HCT116 (cell line): Measurements from ENCODE around the gene BATF3. TPM values are rescaled to one million over a fixed set of nuclear protein-coding genes. Genes with fewer than 3 reads are reported as not detected.

Experiments used
- ATAC-seq: fragments of 200-7000 bp; cut with Tn5 transposase; 2 replicates; pipeline ENCODE4 v1.9.1; 2020; ENCODE audit warnings: mild to moderate bottlenecking, moderate library complexity
- BruUV-seq: library from RNA; stranded (reverse); fragments of 400-500 nt; replicated peaks from 2 replicates; lab custom pipeline; 2021; lab: Mats Ljungman, UMichigan
- CTCF ChIA-PET: fragments of 300-600 bp; sonication (Branson Sonifier 250); formaldehyde crosslinking; loops from one replicate; lab custom pipeline; 2021; ENCODE audit warnings: antibody characterized with exemption; lab: Charles Lee
- POLR2A ChIA-PET: fragments of 300-600, 350-600 bp; sonication (Branson Sonifier 250); formaldehyde crosslinking; loops from one replicate; lab custom pipeline; 2021; ENCODE audit warnings: antibody characterized with exemption; lab: Charles Lee
- RAD21 ChIA-PET, 2 experiments: fragments of 300-600 bp; sonication (Branson Sonifier 250); formaldehyde crosslinking; loops; one replicate each; lab custom pipeline; 2023; ENCODE audit warnings: low total read pairs in 2 of 2; ENCODE audit not compliant: uncharacterized antibody in 2 of 2, unreplicated experiment in 2 of 2, low non-redundant PET in 1 of 2; lab: Charles Lee
- DNase-seq: peaks from one replicate; pipeline ENCODE4 v3.0.0-alpha.2; 2010; ENCODE audit warnings: low read depth, low spot score
- H2AFZ ChIP-seq: fragments of 200-600 bp; shearing (Covaris generic), sonication (generic); 2 replicates; pipeline ENCODE4 v1.6.1; 2017; ENCODE audit warnings: low read depth, mixed run types, mixed read lengths, antibody characterized with exemption, low read length; ENCODE audit not compliant: poor library complexity, severe bottlenecking
- H3K27ac ChIP-seq: 2 replicates; pipeline ENCODE4 v1.5.1; 2012; ENCODE audit warnings: low read depth, low read length
- H3K27me3 ChIP-seq: fragments of 200-600 bp; sonication (generic); 2 replicates; pipeline ENCODE4 v1.6.1; 2016; ENCODE audit warnings: mixed run types, low read length, mixed read lengths; ENCODE audit not compliant: insufficient read depth
- H3K36me3 ChIP-seq, 2 experiments: fragments of 200-500 bp in 1 of 2; fragments of 200-600 bp in 1 of 2; sonication (Bioruptor generic) in 1 of 2; sonication (generic) in 1 of 2; 2 replicates each; pipeline versions ENCODE4 v1.5.1 to v1.6.1; 2014 to 2016; ENCODE audit warnings: low read length in 2 of 2, inconsistent platforms in 1 of 2, mixed read lengths in 1 of 2, mixed run types in 1 of 2; ENCODE audit not compliant: insufficient read depth in 2 of 2, control insufficient read depth in 1 of 2
- H3K4me1 ChIP-seq, 2 experiments: fragments of 200-600 bp in 1 of 2; sonication (generic) in 1 of 2; 2 replicates each; pipeline versions ENCODE4 v1.5.1 to v1.6.1; 2012 to 2017; ENCODE audit warnings: low read length in 2 of 2, inconsistent platforms in 1 of 2, mild to moderate bottlenecking in 1 of 2, mixed read lengths in 1 of 2, mixed run types in 1 of 2, moderate library complexity in 1 of 2; ENCODE audit not compliant: insufficient read depth in 2 of 2, control insufficient read depth in 1 of 2
- H3K4me2 ChIP-seq: fragments of 200-600 bp; sonication (generic); 2 replicates; pipeline ENCODE4 v1.6.1; 2017; ENCODE audit warnings: mixed run types, low read length, mixed read lengths
- H3K4me3 ChIP-seq, 2 experiments: fragments of 200-600 bp in 1 of 2; sonication (generic) in 1 of 2; replicated peaks in 1 of 2; 2 replicates each; pipeline ENCODE4 v1.5.1; 2011 to 2016; ENCODE audit warnings: low read length in 2 of 2, control low read depth in 1 of 2, low read depth in 1 of 2, mild to moderate bottlenecking in 1 of 2, mixed read lengths in 1 of 2, mixed run types in 1 of 2
- H3K79me2 ChIP-seq: fragments of 200-600 bp; sonication (generic); 2 replicates; pipeline ENCODE4 v1.6.1; 2017; ENCODE audit warnings: mild to moderate bottlenecking, mixed run types, low read length, moderate library complexity, mixed read lengths; ENCODE audit not compliant: insufficient read depth
- H3K9ac ChIP-seq: fragments of 200-600 bp; sonication (generic); 2 replicates; pipeline ENCODE4 v1.6.1; 2016; ENCODE audit warnings: low read length, mixed read lengths
- H3K9me2 ChIP-seq: fragments of 200-600 bp; sonication (generic), shearing (Covaris generic); 2 replicates; pipeline ENCODE4 v1.6.1; 2017; ENCODE audit warnings: mixed run types, mild to moderate bottlenecking, moderate library complexity; ENCODE audit not compliant: insufficient read depth
- H3K9me3 ChIP-seq, 2 experiments: fragments of 200-500 bp in 1 of 2; fragments of 200-600 bp in 1 of 2; sonication (Bioruptor generic) in 1 of 2; sonication (generic) in 1 of 2; 2 replicates each; pipeline ENCODE4 v1.6.1; 2014 to 2017; ENCODE audit warnings: low read length in 2 of 2, mixed read lengths in 2 of 2, inconsistent platforms in 1 of 2, low read depth in 1 of 2, mild to moderate bottlenecking in 1 of 2, mixed run types in 1 of 2, moderate library complexity in 1 of 2; ENCODE audit not compliant: control insufficient read depth in 1 of 2, insufficient read depth in 1 of 2
- H4K20me1 ChIP-seq: fragments of 200-600 bp; sonication (generic), shearing (Covaris generic); 2 replicates; pipeline ENCODE4 v1.6.1; 2017; ENCODE audit warnings: mixed run types, mild to moderate bottlenecking, moderate library complexity; ENCODE audit not compliant: insufficient read depth
- CBX3 ChIP-seq: IDR thresholded peaks from 2 replicates; pipeline ENCODE4 v1.6.1; 2012; ENCODE audit warnings: low read depth
- CEBPB ChIP-seq: IDR thresholded peaks from 2 replicates; pipeline ENCODE4 v1.6.1; 2012; ENCODE audit warnings: low read depth
- POLR2A ChIP-seq: IDR thresholded peaks from 2 replicates; pipeline ENCODE4 v1.7.0; 2011; ENCODE audit warnings: borderline replicate concordance; ENCODE audit not compliant: insufficient read depth, insufficient read length; ENCODE audit errors: extremely low read depth
- SIN3A ChIP-seq: IDR thresholded peaks from 2 replicates; pipeline ENCODE4 v1.6.1; 2012; ENCODE audit warnings: low read depth
- TCF7L2 ChIP-seq: IDR thresholded peaks from 2 replicates; pipeline ENCODE4 v1.7.0; 2011; ENCODE audit warnings: borderline replicate concordance, inconsistent platforms; ENCODE audit not compliant: insufficient read depth, insufficient read length; ENCODE audit errors: extremely low read depth
- ZFX ChIP-seq: fragments of 450-650 bp; IDR thresholded peaks from 2 replicates; pipeline ENCODE4 v1.6.1; 2017
- intact Hi-C: fragments of 100-400 bp; cut with micrococcal nuclease; formaldehyde crosslinking; loops from 2 replicates; pipeline ENCODE4 v1.10.0; 2022
- total RNA-seq: library from RNA; stranded (reverse); gene quantifications from one replicate; pipeline ENCODE4 v1.2.1, GENCODE V29; 2021; ENCODE audit not compliant: unreplicated experiment
- TF ChIP-seq, protein P1 (sequence below): IDR thresholded peaks from 2 replicates; pipeline ENCODE4 v1.6.1; 2012; ENCODE audit warnings: low read depth

The BATF3 gene
- total RNA-seq, 1 experiment from 2014 or later, result 4.8 TPM

GRCh38 chr1:212638492-212639151, 61.0 kb downstream of the BATF3 start:
- ATAC-seq (no peak), DNase-seq (no peak)
- TF ChIP-seq TCF7L2 (no peak), SIN3A (no peak), CBX3 (no peak), ZFX (no peak), POLR2A (no peak), CEBPB (no peak)
- TF ChIP-seq, protein P1, sequence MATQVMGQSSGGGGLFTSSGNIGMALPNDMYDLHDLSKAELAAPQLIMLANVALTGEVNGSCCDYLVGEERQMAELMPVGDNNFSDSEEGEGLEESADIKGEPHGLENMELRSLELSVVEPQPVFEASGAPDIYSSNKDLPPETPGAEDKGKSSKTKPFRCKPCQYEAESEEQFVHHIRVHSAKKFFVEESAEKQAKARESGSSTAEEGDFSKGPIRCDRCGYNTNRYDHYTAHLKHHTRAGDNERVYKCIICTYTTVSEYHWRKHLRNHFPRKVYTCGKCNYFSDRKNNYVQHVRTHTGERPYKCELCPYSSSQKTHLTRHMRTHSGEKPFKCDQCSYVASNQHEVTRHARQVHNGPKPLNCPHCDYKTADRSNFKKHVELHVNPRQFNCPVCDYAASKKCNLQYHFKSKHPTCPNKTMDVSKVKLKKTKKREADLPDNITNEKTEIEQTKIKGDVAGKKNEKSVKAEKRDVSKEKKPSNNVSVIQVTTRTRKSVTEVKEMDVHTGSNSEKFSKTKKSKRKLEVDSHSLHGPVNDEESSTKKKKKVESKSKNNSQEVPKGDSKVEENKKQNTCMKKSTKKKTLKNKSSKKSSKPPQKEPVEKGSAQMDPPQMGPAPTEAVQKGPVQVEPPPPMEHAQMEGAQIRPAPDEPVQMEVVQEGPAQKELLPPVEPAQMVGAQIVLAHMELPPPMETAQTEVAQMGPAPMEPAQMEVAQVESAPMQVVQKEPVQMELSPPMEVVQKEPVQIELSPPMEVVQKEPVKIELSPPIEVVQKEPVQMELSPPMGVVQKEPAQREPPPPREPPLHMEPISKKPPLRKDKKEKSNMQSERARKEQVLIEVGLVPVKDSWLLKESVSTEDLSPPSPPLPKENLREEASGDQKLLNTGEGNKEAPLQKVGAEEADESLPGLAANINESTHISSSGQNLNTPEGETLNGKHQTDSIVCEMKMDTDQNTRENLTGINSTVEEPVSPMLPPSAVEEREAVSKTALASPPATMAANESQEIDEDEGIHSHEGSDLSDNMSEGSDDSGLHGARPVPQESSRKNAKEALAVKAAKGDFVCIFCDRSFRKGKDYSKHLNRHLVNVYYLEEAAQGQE, result no peak
- H3K4me3 ChIP-seq, result no peak overlapping the region
- H3K9me2 ChIP-seq, result no peaks in the 10 kb centered on the region
- H3K27ac ChIP-seq, result no peak overlapping the region
- no peaks in the 10 kb centered on the region for H4K20me1 ChIP-seq
- H3K9ac ChIP-seq, result no peak overlapping the region
- no peak overlapping the region for H3K4me2 ChIP-seq
- no peaks in the 10 kb centered on the region for H3K36me3 ChIP-seq
- H3K9me3 ChIP-seq, result no peaks in the 10 kb centered on the region
- no peaks in the 10 kb centered on the region for H3K27me3 ChIP-seq
- CTCF ChIA-PET, result no interaction called here
- H3K4me1 ChIP-seq, result peaks cover 0 to 2% of the 10 kb centered on the region in 2 experiments; a peak in 1 of 4 replicates
- H2AFZ ChIP-seq, result no peak overlapping the region
- intact Hi-C loops, result no loop called here
- RAD21 ChIA-PET, result no interaction called here
- BruUV-seq, result no TSS peak
- POLR2A ChIA-PET, result no interaction called here
- no peaks in the 10 kb centered on the region for H3K79me2 ChIP-seq
